Adipocyte (in vitro differentiated cells): ENCODE measurements around the gene PLK1.
"Not testable (repeated sequence)": the region's sequence is repeated elsewhere in the genome, so short reads cannot be mapped to it uniquely, and the experiment has no call there.

Source experiments
- DNase-seq: peaks from one replicate; pipeline ENCODE4 v3.0.0-alpha.2; 2015; ENCODE audit warnings: low read depth
- H3K27me3 ChIP-seq: replicated peaks from 2 replicates; pipeline ENCODE4 v1.7.0; 2013; ENCODE audit warnings: mild to moderate bottlenecking, low read length, moderate library complexity; ENCODE audit not compliant: control insufficient read depth, insufficient read depth
- H3K36me3 ChIP-seq: 2 replicates; pipeline ENCODE4 v1.7.0; 2013; ENCODE audit warnings: low read length, mild to moderate bottlenecking, moderate library complexity; ENCODE audit not compliant: control insufficient read depth, insufficient read depth, severe bottlenecking
- H3K4me1 ChIP-seq: 2 replicates; pipeline ENCODE4 v1.7.0; 2013; ENCODE audit warnings: mild to moderate bottlenecking, low read length, moderate library complexity; ENCODE audit not compliant: control insufficient read depth, insufficient read depth
- H3K4me3 ChIP-seq: 2 replicates; pipeline ENCODE4 v1.7.0; 2013; ENCODE audit warnings: mild to moderate bottlenecking, low read length, moderate library complexity
- H3K9ac ChIP-seq: 2 replicates; pipeline ENCODE4 v1.7.0; 2013; ENCODE audit warnings: mild to moderate bottlenecking, low read length, moderate library complexity
- H3K9me3 ChIP-seq: 2 replicates; pipeline ENCODE4 v1.7.0; 2013; ENCODE audit warnings: mild to moderate bottlenecking, low read length, moderate library complexity; ENCODE audit not compliant: control insufficient read depth

PLK1 gene

GRCh38 chr16:23716484-23716883 lies 37.8 kb downstream of the PLK1 start:
- peaks cover 22% of the 10 kb centered on the region for H3K27me3 ChIP-seq
- H3K36me3 ChIP-seq: no peaks in the 10 kb centered on the region
- no peak overlapping the region for H3K9ac ChIP-seq
- no peak for DNase-seq
- H3K4me1 ChIP-seq: no peaks in the 10 kb centered on the region
- H3K9me3 ChIP-seq: no peaks in the 10 kb centered on the region
- H3K4me3 ChIP-seq: no peak overlapping the region

GRCh38 chr16:23722613-23723240 lies 44.0 kb downstream of the PLK1 start:
- H3K27me3 ChIP-seq, DNase-seq, H3K4me3 ChIP-seq, H3K36me3 ChIP-seq, H3K9ac ChIP-seq, H3K9me3 ChIP-seq, H3K4me1 ChIP-seq: not testable (repeated sequence)

GRCh38 chr16:23724096-23724784 lies 45.6 kb downstream of the PLK1 start:
- Histone ChIP-seq H3K36me3 (no peaks in the 10 kb centered on the region), H3K9ac (no peak overlapping the region), H3K9me3 (peaks cover 8% of the 10 kb centered on the region), H3K27me3 (no peaks in the 10 kb centered on the region), H3K4me1 (peaks cover 10% of the 10 kb centered on the region), H3K4me3 (no peak overlapping the region)
- peak; percentile 12 for DNase-seq

GRCh38 chr16:23724785-23725131 lies 46.1 kb downstream of the PLK1 start:
- DNase-seq: no peak
- Histone ChIP-seq H3K9ac (no peak overlapping the region), H3K27me3 (no peaks in the 10 kb centered on the region), H3K4me3 (no peak overlapping the region), H3K4me1 (peaks cover 15% of the 10 kb centered on the region), H3K9me3 (peaks cover 8% of the 10 kb centered on the region), H3K36me3 (no peaks in the 10 kb centered on the region)

- Histone ChIP-seq H3K36me3 (no peaks in the 10 kb centered on the region), H3K4me3 (no peak overlapping the region), H3K4me1 (peaks cover 28% of the 10 kb centered on the region), H3K9ac (no peak overlapping the region), H3K9me3 (peaks cover 8% of the 10 kb centered on the region), H3K27me3 (no peaks in the 10 kb centered on the region)
- DNase-seq: no peak
These were observed 48.0 kb downstream of the PLK1 start for GRCh38 chr16:23726710-23727109.

GRCh38 chr16:23728112-23728477 lies 49.4 kb downstream of the PLK1 start:
- Histone ChIP-seq H3K9me3 (peaks cover 3% of the 10 kb centered on the region), H3K36me3 (no peaks in the 10 kb centered on the region), H3K9ac (peak overlapping the region; percentile 43), H3K27me3 (no peaks in the 10 kb centered on the region), H3K4me1 (peaks cover 28% of the 10 kb centered on the region), H3K4me3 (peak overlapping the region; percentile 47)
- DNase-seq: no peak

GRCh38 chr16:23729503-23730424 lies 51.1 kb downstream of the PLK1 start:
- Histone ChIP-seq H3K4me3 (no peak overlapping the region), H3K4me1 (peaks cover 28% of the 10 kb centered on the region), H3K27me3 (no peaks in the 10 kb centered on the region), H3K9me3 (no peaks in the 10 kb centered on the region), H3K9ac (peak overlapping the region; percentile 32), H3K36me3 (no peaks in the 10 kb centered on the region)
- peak; percentile 36 for DNase-seq

- Histone ChIP-seq H3K4me3 (no peak overlapping the region), H3K9me3 (no peaks in the 10 kb centered on the region), H3K9ac (no peak overlapping the region), H3K36me3 (no peaks in the 10 kb centered on the region), H3K27me3 (peaks cover 14% of the 10 kb centered on the region), H3K4me1 (peaks cover 17% of the 10 kb centered on the region)
- DNase-seq: no peak
These were observed 55.6 kb downstream of the PLK1 start for GRCh38 chr16:23734176-23734893.

- H3K4me1 ChIP-seq, DNase-seq, H3K9ac ChIP-seq, H3K36me3 ChIP-seq, H3K9me3 ChIP-seq, H3K4me3 ChIP-seq: not testable (repeated sequence)
- H3K27me3 ChIP-seq: peaks cover 19% of the 10 kb centered on the region
These were observed 58.8 kb downstream of the PLK1 start for GRCh38 chr16:23737423-23738028.

GRCh38 chr16:23739516-23739915 lies 60.8 kb downstream of the PLK1 start:
- no peak for DNase-seq
- no peaks in the 10 kb centered on the region for H3K36me3 ChIP-seq
- no peaks in the 10 kb centered on the region for H3K4me1 ChIP-seq
- no peak overlapping the region for H3K4me3 ChIP-seq
- peaks cover 34% of the 10 kb centered on the region for H3K27me3 ChIP-seq
- no peaks in the 10 kb centered on the region for H3K9me3 ChIP-seq
- H3K9ac ChIP-seq: no peak overlapping the region
